Measurements from ENCODE around the gene OPTC.

DNA sequence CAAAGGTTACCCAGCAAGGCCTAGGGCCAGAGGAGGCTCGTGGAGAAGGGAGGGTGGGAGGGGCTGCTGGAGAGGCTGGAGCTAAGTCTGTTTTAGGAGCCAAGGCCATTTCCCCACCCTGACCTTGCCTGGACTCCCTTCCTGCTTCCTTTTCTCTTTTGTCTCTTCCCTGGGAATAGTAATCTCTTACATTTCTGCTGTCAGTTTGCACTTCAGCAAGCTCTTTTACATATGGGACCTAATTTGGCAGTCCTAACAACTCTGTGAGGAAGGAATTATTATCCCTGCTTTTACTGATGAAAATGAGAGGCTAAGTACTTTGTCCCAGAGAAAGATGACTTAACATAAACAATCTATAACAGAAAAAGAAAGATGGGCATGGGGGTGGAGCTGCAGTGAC lies 13.8 kb downstream of the OPTC start:
- TF ChIP-seq, protein P1, sequence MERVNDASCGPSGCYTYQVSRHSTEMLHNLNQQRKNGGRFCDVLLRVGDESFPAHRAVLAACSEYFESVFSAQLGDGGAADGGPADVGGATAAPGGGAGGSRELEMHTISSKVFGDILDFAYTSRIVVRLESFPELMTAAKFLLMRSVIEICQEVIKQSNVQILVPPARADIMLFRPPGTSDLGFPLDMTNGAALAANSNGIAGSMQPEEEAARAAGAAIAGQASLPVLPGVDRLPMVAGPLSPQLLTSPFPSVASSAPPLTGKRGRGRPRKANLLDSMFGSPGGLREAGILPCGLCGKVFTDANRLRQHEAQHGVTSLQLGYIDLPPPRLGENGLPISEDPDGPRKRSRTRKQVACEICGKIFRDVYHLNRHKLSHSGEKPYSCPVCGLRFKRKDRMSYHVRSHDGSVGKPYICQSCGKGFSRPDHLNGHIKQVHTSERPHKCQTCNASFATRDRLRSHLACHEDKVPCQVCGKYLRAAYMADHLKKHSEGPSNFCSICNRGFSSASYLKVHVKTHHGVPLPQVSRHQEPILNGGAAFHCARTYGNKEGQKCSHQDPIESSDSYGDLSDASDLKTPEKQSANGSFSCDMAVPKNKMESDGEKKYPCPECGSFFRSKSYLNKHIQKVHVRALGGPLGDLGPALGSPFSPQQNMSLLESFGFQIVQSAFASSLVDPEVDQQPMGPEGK (CRISPR knock-in tag; IDR thresholded peaks at IDR 0.05; ENCODE audit: borderline replicate concordance): no peak
- TF ChIP-seq TOX (CRISPR knock-in tag; IDR thresholded peaks at IDR 0.05; ENCODE audit: borderline replicate concordance) (no peak), SNAI2 (CRISPR knock-in tag; IDR thresholded peaks at IDR 0.05) (no peak)

All from SK-N-SH treated with all-trans-retinoic acid at 6 μM for 48 hours (cell line).